Prostate gland (tissue), 2 donors: ENCODE measurements around the gene PAX5.

Experiments
- CTCF ChIP-seq, 4 experiments: fragments of 200-600 bp in 2 of 4; fragments of 450-650 bp in 2 of 4; sonication (generic) in 2 of 4; IDR thresholded peaks; 1 replicate in 3 of 4; 2 replicates in 1 of 4; pipeline ENCODE4 v1.5.1; 2016 to 2019; ENCODE audit warnings: antibody characterized with exemption in 4 of 4, mild to moderate bottlenecking in 2 of 4, moderate library complexity in 2 of 4
- POLR2A ChIP-seq: fragments of 450-650 bp; IDR thresholded peaks from one replicate; pipeline ENCODE4 v1.6.1; 2016; ENCODE audit warnings: antibody characterized with exemption, mild to moderate bottlenecking

DNA sequence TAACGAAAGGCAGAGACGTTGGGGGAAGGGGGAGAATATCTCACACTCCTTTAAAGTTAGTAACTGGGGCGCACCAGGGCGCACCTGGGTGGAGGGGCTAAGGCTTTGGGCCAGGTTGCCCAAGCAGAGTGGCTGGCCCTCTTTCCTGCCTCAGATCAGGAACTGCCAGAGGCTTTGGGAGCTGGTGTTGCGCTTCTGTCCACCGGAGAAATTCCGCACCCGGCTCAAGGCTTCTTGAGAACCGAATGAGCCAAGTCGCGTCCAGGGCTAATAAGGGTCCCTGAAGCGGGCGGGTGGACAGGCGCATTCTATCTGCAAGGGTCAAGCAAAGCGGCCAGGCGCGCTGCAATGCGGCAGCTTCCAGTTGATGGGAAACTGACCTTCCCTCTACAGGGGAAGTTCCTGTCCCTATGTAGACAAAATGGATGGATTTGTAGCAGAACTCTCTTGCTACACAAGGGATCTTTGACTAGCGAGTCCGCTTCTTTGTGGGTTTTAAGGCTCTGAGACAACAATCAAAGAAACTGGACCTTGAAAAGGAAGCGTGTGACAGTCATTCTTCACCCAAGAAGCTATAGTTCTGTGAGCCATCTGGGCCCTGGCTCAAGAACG is 5.5 kb downstream of the PAX5 start:
- no peak for TF ChIP-seq CTCF (IDR thresholded peaks at IDR 0.05)
- TF ChIP-seq POLR2A = no peak
